CD4-positive, alpha-beta T cell treated with Interleukin-4 for 4 hours (primary cell): ENCODE data around the gene PLPPR2.
"Not testable (repeated sequence)": the region's sequence is repeated elsewhere in the genome, so short reads cannot be mapped to it uniquely, and the experiment has no call there.

ENCODE experiments used
- DNase-seq: peaks from one replicate; pipeline ENCODE4 v3.0.0-alpha.2; 2020

PLPPR2 gene, protein sequence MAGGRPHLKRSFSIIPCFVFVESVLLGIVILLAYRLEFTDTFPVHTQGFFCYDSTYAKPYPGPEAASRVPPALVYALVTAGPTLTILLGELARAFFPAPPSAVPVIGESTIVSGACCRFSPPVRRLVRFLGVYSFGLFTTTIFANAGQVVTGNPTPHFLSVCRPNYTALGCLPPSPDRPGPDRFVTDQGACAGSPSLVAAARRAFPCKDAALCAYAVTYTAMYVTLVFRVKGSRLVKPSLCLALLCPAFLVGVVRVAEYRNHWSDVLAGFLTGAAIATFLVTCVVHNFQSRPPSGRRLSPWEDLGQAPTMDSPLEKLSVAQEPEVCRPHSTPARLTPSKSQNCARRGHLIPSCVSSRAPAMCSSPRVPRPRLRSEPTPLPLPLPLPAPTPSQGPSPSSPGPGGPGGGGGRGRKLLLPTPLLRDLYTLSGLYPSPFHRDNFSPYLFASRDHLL

DNA sequence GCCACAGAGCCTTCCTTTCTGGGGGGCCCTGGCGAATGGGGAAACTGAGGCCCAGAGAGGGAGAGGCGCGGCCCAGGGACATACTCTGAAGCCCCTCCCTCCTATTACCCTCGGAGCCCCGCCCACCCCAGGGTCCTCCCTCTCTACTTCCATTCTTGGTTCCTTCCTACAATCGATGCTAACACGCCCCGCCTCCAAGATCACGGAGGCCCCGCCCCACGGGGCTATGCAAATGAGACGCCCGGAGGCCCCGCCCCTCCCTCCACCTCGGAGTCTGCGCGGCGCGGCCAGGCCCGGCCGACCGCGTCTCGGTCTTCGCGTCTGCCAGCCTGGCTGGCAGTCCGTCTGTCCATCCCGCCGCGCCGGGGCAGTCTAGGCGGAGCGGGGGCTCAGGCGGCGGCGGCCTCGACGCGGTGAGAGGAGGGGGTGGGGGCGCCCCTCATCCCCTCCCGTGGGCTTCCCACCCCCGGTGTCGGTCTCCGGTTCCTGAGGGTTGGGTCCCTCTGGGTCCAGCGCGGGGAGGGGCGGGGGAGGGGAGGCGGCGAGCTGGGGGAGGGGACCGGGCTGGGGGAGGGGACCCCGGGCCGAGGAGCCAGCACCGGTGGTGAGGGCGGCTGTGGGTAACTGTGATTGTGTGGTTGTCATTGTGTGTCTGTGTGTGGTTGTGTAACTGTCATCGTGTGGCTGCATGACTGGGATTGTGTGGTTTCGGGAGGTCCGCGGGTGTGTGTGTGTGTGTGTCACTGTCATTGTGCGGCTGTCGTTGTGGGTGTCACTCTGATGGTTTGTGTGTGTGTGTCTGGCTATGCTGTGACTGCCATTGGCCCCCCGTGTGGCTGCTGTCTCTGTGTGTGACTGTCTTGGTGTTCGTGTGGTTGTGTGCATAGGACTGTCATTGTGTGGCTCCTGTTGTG, at the start of gene PLPPR2:
TSS of gene PLPPR2 (plus strand) at position 273 of the 914 bp plus-strand sequence. CDS start 2,242 bp downstream, outside the sequence.
- peak; percentile 77 for DNase-seq

DNA sequence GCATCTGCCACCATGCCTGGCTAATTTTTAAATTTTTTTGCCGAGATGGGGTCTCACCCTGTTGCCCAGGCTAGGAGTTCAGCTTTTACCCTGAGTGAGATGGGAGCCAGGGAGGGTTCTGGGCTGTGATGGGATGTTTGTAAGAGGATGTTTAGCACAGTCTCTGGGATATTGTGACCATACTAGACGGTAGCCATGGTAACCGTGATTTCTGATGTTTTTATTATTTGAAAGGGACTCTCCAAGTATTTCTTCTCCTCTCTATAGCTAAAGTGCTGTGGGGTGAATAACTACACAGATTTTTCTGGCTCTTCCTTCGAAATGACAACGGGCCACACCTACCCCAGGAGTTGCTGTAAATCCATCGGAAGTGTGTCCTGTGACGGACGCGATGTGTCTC, 48.9 kb upstream of the PLPPR2 start:
- no peak for DNase-seq

DNA sequence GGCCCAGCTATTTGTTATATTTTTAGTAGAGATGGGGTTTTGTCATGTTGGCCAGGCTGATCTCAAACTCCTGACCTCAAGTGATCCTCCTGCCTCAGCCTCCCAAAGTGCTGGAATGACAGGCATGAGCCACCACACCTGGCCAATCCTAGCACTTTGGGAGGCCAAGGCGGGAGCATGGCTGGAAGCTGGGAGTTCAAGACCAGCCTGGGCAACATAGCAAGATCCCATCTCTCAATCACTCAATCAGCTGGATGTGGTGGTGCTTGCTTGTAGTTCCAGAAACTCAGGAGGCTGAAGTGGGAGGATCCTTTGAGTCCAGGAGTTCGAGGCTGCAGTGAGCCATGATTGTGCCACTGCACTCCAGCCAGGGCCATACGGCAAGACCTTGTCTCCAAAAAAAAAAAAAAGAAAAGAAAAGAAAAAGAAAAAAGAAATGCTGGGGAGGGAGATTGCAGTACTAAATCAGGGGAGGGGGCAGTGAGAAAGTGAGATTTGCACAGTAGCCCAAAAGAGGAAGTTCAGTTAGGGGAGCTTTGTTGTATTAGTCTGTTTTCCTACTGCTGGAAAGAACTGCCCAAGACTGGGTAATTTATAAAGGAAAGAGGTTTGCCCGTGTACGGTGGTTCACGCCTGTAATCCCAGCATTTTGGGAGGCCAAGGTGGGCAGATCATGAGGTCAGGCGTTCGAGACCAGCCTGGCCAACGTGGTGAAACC, 34.8 kb upstream of the PLPPR2 start:
- DNase-seq = not testable (repeated sequence)

DNA sequence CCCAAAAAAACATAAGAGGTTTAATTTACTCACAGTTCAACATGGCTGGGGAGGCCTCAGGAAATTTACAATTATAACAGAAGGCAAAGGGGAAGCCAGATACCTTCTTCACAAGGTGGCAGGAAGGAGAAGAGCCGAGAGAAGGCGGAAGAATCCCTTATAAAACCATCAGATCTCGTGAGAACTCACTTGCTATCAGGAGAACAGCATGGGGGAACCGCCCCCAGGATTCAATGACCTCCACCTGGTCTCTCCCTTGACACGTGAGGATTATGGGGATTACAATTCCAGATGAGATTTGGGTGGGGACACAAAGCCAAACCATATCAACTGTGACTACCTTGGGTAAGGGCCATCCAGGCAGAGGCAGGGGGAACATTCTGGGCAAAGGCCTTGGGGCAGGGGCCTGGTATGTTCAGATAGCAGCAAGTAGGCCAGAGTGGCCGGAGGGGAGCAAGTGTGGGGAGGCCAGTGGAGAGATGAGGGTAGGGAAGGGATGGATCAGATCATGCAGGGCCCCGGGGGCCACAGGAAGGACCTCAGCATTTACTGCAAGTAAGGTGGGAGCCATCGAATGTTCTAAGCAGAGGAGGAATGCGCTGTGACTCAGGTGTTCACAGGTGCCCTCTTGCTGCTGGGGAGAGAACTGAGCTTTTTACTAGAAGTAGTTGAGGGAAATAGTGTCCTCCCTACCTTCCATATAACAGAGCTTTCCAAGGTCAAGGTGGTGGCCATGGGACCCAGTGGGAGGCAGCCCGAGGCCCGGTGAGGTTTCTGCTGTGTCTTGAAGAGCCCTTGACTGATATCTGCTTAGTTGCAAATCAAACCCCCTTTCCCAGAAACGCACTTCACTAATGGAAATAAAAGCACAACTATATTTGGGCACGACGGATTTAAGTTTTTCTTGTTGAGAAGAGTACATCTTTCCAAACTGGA, 33.8 kb upstream of the PLPPR2 start:
- DNase-seq = no peak

DNA sequence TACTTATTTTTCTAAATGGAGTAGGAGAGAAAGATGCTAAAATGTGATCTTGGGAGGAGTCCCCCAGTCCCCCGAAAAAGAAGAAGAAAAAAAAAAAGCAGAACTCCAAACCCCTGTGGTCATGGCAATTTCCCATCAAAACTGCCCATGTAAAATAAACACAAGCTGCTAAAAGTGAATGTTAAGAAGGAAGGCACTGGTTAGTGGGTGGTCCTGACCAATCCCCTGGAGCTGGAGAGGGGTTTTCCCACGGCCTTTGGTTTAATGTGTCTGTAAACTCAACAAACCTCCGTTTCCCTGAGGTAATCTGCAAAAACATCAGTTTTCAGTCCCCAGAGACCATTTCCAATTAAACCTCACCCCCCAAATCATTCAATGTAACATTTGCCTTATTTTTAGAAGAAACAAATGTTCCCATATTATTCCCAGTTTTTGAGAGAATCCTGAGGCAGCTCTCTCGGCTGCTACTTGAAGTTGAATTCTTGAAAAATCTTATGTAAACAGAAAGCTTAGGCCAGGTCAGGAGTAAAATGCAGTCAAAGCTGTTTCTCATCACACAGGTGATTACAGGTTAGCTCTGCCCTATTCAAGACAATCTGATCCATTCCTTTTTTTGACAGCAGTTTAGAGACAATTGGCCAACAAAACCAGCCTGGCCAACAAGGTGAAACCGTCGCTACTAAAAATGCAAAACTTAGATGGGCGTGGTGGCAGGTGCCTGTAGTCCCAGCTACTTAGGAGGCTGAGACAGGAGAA, 32.8 kb upstream of the PLPPR2 start:
- no peak for DNase-seq

DNA sequence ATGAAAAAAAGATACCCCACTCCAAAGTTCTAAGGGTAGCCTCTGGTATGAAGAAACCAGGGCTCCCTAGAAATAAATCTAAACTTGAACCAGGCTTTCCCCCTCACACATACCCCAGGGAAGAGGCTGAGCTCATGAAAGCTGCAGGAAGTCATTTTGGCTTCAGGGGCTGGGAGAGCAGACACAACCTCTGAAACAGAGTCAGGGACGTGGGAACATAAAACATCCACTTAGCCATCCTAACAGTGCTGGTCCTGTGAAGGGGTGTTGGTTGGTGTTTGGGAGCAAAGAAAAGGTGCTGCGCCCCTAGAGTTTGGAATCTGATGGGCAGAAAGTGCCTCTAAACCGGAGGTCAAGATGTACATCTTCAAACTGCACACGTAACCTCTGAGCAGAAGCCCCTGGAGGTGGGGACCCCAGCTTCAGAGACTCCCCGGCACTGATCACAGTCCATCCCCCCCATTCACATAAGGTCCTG, 31.6 kb upstream of the PLPPR2 start:
- no peak for DNase-seq

DNA sequence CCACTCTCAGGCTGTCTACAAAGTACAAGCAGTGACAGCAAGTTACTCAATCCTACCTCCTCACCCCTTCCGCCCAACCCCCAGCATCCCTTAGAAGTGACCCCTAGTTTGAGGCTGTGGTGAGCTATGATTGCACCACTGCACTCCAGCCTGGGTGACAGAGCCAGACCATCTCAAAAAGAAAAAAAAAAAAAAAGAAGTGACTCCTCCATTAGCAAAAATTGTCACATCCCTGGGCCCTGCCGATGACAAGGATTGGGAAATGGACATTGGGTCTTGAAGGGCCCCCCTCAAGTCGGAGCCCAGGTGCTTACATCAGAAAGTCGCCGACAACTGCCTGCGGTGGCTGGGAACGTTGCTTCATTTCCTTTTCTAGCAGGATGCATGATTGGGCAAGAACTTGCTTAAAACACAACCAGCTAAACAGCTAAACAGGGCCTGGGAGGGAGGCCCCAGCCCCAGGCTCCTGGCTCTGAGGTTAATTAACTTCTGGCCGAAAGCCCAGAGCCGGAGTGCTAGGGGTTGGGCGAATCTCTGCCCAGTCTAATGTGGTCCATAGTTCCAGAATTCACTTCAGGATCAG, 31.1 kb upstream of the PLPPR2 start:
- no peak for DNase-seq

DNA sequence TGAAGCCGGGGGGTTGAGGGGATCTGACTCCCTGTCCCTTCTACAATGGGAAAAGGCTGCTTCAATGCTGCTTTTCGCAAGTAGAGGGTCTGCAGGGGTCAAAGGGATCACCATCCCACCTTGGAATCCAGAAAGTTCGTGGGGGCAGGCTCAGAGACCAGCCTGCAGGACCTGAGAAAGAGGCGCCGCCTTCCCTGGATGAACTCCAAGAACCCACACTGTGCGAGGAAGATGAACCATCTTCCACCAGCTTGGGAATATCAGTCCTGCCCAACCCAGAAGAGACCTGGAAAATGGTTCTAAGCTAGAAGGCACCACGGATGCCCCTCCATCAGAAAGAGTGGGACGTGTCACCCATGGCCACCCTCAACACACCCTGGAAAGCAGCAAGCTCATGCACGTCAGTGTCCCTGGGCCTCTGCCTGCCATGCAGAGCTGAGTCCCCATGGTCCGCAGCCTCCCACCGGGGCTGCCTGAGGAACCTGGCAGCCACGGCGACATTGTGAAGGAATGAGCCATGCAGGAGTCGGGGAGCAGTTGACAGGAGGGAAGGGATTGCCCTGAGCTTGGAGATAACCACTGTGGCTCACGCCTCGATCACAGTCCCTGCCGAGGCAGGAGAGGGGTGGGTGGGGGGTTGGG, 30.4 kb upstream of the PLPPR2 start:
- no peak for DNase-seq

DNA sequence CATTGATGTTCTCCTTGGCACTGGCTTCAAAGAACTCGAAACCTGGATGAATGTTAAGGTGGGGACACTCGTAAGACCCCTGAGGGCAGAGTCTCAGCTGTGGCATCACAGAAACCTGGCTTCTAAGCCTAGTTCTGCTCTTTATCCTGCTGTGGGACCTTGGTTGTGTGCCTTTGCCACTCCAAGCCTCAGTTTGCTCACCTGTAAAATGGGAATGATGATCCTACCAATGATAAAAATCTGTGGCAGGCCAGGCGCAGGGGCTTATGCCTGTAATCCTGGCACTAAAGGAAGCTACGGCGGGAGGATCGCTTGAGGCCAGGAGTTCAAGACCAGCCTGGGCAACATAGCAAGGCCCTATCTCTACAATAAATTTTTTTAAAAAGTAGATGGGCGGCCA, 29.7 kb upstream of the PLPPR2 start:
- DNase-seq = no peak

DNA sequence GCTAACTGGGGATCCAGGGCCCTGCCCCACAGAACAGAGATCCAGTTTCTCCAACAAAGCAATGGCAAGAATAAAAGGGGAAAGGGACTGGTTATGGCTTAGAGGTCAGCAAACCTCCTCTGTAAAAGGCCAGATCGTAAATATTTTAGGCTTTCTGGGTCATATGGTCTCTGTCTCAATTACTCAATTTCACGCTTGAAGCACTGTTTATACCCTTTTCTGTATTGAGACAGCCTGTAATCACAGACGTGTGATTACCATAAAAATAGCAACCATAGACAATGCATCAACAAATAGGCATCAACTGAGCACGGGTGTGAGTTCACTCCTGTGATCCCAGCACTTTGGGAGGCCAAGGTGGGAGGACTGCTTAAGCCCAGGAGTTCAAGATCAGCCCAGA, 25.1 kb upstream of the PLPPR2 start:
- no peak for DNase-seq

DNA sequence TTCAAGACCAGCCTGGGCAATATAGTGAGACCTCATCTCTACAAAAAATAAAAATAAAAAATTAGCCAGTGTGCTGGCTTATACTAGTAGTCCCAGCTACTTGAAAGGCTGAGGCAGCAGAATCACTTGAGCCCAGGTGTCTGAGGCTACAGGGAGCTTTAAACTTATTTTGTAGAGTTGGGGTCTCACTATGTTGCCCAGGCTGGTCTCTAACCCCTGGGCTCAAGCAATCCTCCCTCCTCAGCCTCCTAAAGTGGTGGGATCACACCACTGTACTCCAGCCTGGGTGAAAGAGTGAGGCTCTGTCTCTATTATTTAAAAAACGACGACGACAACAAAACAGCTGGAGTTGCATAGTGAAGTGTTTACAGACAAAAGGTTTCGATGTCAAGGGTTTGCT, 23.7 kb upstream of the PLPPR2 start:
- no peak for DNase-seq

DNA sequence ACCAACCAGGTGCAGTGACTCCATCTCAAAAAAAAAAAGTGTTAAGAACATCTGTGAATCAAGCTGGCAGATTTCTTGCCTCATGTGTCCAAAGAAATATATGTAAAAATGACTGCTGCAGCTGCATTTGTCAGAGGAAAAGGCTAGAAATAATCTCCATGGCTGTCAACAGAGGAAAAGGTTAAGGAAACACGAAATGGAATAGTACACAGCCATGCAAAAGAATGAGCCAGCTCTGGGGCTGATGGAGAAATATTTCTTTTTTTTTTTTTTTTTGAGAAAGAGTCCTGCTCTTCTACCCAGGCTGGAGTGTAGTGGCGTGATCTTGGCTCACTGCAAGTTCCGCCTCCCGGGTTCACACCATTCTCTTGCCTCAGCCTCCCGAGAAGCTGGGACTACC, 22.4 kb upstream of the PLPPR2 start:
- no peak for DNase-seq

DNA sequence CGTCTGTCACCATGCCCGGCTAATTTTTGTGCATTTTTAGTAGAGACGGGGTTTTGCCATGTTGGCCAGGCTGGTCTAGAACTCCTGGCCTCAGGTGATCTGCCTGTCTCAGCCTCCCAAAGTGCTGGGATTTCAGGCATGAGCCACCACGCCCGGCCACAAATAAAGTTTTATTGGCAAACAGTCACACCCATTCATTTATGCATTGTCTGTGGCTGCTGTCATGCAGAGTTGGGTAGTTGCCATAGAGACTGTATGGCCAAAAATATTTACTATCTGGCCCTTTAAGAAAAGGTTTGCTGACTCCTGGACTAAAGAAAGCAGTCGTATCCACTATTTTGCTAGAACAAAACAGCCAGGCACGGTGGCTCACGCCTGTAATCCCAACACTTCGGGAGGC, 21.4 kb upstream of the PLPPR2 start:
- not testable (repeated sequence) for DNase-seq

DNA sequence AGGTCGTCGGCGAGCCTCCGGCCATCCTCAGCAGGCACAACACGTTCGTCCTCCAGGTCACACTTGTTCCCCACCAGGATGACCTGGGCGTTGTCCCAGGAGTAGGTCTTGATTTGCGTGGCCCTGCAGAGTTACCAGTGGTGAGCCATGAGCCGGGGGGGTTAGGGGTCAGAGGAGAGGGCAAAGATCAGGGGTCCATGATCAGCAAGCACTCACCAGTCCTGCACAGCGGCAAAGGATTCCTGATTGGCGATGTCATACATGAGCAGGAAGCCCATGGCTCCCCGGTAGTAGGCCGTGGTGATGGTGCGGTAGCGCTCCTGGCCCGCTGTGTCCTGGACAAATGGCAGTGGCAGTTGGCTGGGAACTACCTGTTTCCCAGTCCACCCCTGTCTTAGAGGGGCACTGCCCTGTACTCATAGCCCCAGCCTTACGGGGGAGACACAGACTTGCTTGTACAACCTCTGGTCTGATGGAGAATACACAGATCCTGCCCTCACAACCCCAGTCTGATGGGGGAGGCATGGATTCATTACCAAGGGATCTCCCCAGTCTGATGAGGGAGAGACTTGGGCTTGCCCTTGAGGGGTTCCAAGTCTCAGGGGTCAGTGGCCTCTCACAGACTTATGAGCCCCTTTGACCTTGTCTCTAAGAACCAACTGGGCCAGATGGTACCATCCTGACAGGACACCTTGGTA, 19.6 kb upstream of the PLPPR2 start:
- DNase-seq = no peak

DNA sequence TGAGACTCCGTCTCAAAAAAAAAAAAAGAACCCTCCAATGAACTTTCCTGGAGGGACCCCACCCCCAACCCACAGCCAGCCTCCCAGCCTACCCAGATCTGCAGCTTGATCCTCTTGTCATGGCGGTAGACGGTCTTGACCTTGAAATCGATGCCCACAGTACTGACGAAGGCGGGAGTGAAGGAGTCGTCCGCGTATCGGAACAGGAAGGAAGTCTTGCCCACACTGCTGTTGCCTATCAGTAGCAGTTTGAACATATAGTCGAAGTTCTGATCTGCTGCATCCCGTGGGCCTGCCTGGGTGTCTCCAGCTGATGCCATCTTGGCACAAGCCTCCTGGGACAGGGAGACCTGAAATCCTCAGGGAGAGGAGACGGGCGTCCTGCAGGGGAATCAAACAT, 18.2 kb upstream of the PLPPR2 start:
- DNase-seq = no peak

DNA sequence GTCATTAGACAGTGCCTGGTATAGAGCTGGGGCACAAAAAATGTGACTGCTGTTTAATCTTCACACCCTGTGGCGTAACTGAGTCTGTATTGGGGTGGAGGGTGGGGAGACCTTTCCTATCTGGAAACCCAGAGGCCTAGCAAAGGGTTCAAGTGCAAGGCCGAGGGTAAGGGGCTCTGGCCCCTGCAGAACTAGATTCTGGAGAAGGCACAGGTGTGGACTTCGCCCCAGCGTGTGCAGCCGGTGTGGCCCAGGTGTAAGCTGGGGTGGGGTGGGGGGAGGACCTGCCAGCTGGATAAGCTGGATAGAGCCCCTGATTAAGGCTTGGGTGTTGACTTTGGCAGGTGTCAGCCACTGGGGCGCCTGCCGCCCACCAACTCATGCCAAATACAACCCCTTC, 17.1 kb upstream of the PLPPR2 start:
- no peak for DNase-seq

DNA sequence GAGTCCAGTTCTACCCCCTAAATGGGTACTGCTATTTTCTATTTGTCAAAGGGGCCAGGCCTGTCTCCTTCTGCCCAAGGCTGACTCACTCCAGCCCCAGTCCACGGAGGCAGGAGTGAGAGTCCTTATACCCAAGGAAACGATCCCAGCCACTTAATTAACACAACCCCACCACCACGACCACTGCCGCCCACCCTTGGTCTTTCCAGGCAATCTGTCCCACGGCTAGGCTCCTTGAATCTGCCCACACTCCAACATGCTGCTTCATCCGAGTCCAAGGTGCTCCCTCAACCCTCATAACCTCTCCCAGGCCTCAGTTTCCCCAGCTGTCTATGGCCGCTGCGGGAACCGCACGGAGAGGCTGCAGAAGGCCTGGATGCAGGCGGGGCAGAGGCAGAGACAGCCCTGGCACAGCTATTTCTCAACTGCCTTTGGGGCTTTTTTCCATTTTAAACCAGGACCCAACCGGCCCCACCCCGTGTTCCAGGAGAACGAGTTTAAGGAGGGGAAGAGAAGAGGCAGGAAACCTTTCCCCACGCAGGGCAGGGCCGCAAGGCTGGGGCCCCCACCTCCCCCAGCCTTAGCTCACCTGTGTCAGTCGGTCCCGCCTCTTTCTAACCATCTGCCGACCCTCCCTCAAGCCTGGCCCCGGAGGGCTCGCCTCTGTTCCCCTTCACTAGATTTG, 16.5 kb upstream of the PLPPR2 start:
- no peak for DNase-seq

DNA sequence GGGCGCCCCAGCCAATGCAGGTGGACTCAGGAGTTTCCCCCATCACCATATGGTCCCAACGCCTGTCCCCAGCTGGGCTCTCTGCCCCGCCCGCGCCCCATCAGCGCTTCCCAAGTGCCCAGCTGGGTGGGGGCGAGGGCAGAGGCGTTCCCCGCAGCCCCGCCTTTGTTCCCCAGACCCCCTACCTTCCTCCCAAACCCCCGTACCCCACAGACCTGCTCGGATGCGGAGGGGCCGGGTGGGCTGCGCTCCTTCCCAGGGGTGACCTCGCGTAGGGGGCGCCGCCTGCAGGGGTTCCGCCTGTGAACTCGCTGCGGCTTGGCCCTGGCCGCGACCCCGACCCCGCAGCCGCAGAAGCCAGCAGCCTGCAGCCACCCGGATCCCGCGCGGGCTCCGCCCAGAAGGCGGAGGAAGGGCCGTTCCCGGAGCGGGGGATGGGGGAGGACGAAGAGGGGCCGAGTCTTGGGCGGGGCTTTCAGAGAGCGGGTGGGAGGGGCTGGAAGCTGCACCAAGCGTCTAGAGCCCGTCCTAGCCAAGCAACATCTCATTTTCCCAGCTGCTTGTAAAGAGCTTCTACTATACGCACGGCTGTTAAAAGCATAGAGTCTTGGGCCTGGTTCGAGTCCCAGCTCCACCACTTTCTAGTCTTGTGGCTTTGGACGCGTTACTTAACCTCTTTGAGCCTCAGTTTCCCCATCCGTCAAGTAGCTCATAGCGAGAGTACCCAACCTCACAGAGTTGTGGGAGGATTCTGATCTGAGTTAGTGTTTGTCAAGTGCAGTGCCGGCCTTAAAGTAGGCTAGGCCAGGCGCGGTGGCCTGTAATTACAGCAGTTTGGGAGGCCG, 15.8 kb upstream of the PLPPR2 start, which contains the start of gene RAB3D:
TSS of gene RAB3D (minus strand) at position 404 of the 845 bp plus-strand sequence. CDS start 2,258 bp downstream, outside the sequence.
- peak; percentile 70 for DNase-seq
